ENCODE results near the gene ASB18. TPM values are rescaled to one million over a fixed set of nuclear protein-coding genes. Genes with fewer than 3 reads are reported as not detected.

The ASB18 gene
- total RNA-seq, 1 experiment from 2014 or later = 0.46 TPM

- H4K20me1 ChIP-seq (ENCODE audit: insufficient read depth) = no peaks in the 10 kb centered on the region
- no peak for TF ChIP-seq EZH2 (IDR thresholded peaks at IDR 0.05; ENCODE audit: low read depth)
- TF ChIP-seq CTCF (conservative IDR thresholded peaks at IDR 0.05) = no peak
- no TSS peak for BruUV-seq (replicated peaks)
- intact Hi-C loops (cut with micrococcal nuclease; ENCODE audit: unreplicated experiment) = no loop called here
- H3K4me1 ChIP-seq (replicated peaks; ENCODE audit: insufficient read depth) = no peaks in the 10 kb centered on the region
- no peaks in the 10 kb centered on the region for H3K79me2 ChIP-seq (ENCODE audit: low read depth)
- POLR2A ChIA-PET (ENCODE audit: unreplicated experiment) = no interaction called here
- no peaks in the 10 kb centered on the region for H3F3A ChIP-seq (ENCODE audit: insufficient read depth, low read depth)
- H3K36me3 ChIP-seq (ENCODE audit: low read depth) = no peaks in the 10 kb centered on the region
- no peak overlapping the region for H3K4me2 ChIP-seq
- peaks cover 75% of the 10 kb centered on the region for H3K27me3 ChIP-seq (ENCODE audit: insufficient read depth, low read depth)
- H3K9me3 ChIP-seq (ENCODE audit: insufficient read depth, low read depth) = no peaks in the 10 kb centered on the region
- no peaks in the 10 kb centered on the region for H3K9me2 ChIP-seq (ENCODE audit: insufficient read depth)
- no peak overlapping the region for H3K27ac ChIP-seq
- no peak overlapping the region for H3K4me3 ChIP-seq
- H2AFZ ChIP-seq = no peak overlapping the region
- CTCF ChIA-PET = interaction anchor here (0.7 kb wide), 1 partner anchor 54 kb away, joined by 5 read pairs; no protein-coding TSS in a partner anchor
- DNase-seq = no peak
Observed at GRCh38 chr2:236294647-236295046, 30.4 kb upstream of the ASB18 start.

- no peak for TF ChIP-seq EZH2 (IDR thresholded peaks at IDR 0.05; ENCODE audit: low read depth)
- no peak for TF ChIP-seq CTCF (conservative IDR thresholded peaks at IDR 0.05)
- no TSS peak for BruUV-seq (replicated peaks)
- H4K20me1 ChIP-seq (ENCODE audit: insufficient read depth) = no peaks in the 10 kb centered on the region
- H3F3A ChIP-seq (ENCODE audit: insufficient read depth, low read depth) = no peaks in the 10 kb centered on the region
- DNase-seq = no peak
- H3K36me3 ChIP-seq (ENCODE audit: low read depth) = no peaks in the 10 kb centered on the region
- ChIA-PET POLR2A (ENCODE audit: unreplicated experiment) (no interaction called here), CTCF (no interaction called here)
- no peak overlapping the region for H3K4me2 ChIP-seq
- no peaks in the 10 kb centered on the region for H3K9me3 ChIP-seq (ENCODE audit: insufficient read depth, low read depth)
- H3K27me3 ChIP-seq (ENCODE audit: insufficient read depth, low read depth) = peaks cover 75% of the 10 kb centered on the region
- H3K4me1 ChIP-seq (replicated peaks; ENCODE audit: insufficient read depth) = no peaks in the 10 kb centered on the region
- no peak overlapping the region for H2AFZ ChIP-seq
- H3K9me2 ChIP-seq (ENCODE audit: insufficient read depth) = no peaks in the 10 kb centered on the region
- intact Hi-C loops (cut with micrococcal nuclease; ENCODE audit: unreplicated experiment) = no loop called here
- no peak overlapping the region for H3K4me3 ChIP-seq
- H3K27ac ChIP-seq = no peak overlapping the region
- no peaks in the 10 kb centered on the region for H3K79me2 ChIP-seq (ENCODE audit: low read depth)
Observed at GRCh38 chr2:236293241-236293810, 29.1 kb upstream of the ASB18 start.

DNA sequence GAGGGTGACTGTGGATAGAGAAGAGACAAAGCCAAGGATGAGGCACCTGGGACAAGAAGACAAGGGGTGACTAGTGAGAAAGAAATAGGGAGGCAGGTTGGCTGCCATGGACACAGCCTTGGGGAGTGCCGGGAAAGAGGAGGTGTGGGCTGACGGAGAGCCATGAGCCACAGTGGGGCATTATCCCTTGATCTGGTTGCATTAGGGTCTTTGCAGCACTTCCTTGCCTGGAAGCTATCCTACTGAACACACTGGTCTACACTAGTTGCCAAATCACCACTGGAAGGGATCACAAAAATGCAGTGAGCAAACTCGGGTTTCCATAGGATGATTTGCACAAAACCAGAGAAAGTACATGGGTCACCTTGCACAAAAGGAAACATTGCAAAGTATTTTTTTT lies 27.7 kb upstream of the ASB18 start:
- Histone ChIP-seq H3K79me2 (ENCODE audit: low read depth) (no peaks in the 10 kb centered on the region), H3K4me1 (replicated peaks; ENCODE audit: insufficient read depth) (peaks cover 2% of the 10 kb centered on the region), H3K9me3 (ENCODE audit: insufficient read depth, low read depth) (no peaks in the 10 kb centered on the region), H3K4me2 (no peak overlapping the region), H3K27ac (no peak overlapping the region), H4K20me1 (ENCODE audit: insufficient read depth) (no peaks in the 10 kb centered on the region), H3K36me3 (ENCODE audit: low read depth) (no peaks in the 10 kb centered on the region), H2AFZ (no peak overlapping the region), H3K9me2 (ENCODE audit: insufficient read depth) (no peaks in the 10 kb centered on the region), H3K27me3 (ENCODE audit: insufficient read depth, low read depth) (peaks cover 66% of the 10 kb centered on the region), H3K4me3 (no peak overlapping the region), H3F3A (ENCODE audit: insufficient read depth, low read depth) (no peaks in the 10 kb centered on the region)
- no peak for DNase-seq
- TF ChIP-seq EZH2 (IDR thresholded peaks at IDR 0.05; ENCODE audit: low read depth) = no peak
- TF ChIP-seq CTCF (conservative IDR thresholded peaks at IDR 0.05) = no peak
- intact Hi-C loops (cut with micrococcal nuclease; ENCODE audit: unreplicated experiment) = no loop called here
- POLR2A ChIA-PET (ENCODE audit: unreplicated experiment) = no interaction called here
- CTCF ChIA-PET = no interaction called here
- no TSS peak for BruUV-seq (replicated peaks)
